HepG2 (cell line): Measurements from ENCODE around the gene CNP. TPM values are rescaled to one million over a fixed set of nuclear protein-coding genes. Genes with fewer than 3 reads are reported as not detected.
A peak's percentile ranks its signal among the peaks of the same experiment; 100 is the strongest.

Experiments
- ERF ChIP-seq: IDR thresholded peaks from 2 replicates; pipeline ENCODE4 v1.6.1; 2018; ENCODE audit warnings: missing biosample characterization, missing genetic modification reagents
- EZH2 ChIP-seq: conservative IDR thresholded peaks from 2 replicates; pipeline ENCODE4 v1.6.1; 2012; ENCODE audit warnings: mild to moderate bottlenecking, low read depth, low read length, moderate library complexity
- GTF3A ChIP-seq: sonication (generic); formaldehyde crosslinking; conservative IDR thresholded peaks from 2 replicates; pipeline ENCODE4 v1.4.0; 2020; ENCODE audit warnings: mild to moderate bottlenecking, missing genetic modification reagents
- HDAC1 ChIP-seq: sonication (generic); formaldehyde crosslinking; IDR thresholded peaks from 2 replicates; pipeline ENCODE4 v1.5.1; 2020; ENCODE audit warnings: mild to moderate bottlenecking, missing genetic modification reagents
- JDP2 ChIP-seq: sonication (generic); formaldehyde crosslinking; IDR thresholded peaks from 2 replicates; pipeline ENCODE4 v1.8.1; 2022; ENCODE audit warnings: missing genetic modification reagents, borderline replicate concordance
- LCORL ChIP-seq, 2 experiments: fragments of 450-650 bp in 1 of 2; sonication (generic) in 1 of 2; formaldehyde crosslinking in 1 of 2; IDR thresholded peaks; 2 replicates each; pipeline versions ENCODE4 v1.5.0 to v1.6.1; 2017 to 2020; ENCODE audit warnings: antibody characterized with exemption in 1 of 2, missing genetic modification reagents in 1 of 2
- MAFG ChIP-seq: sonication (generic); formaldehyde crosslinking; IDR thresholded peaks from 2 replicates; pipeline ENCODE4 v1.5.1; 2020; ENCODE audit warnings: mild to moderate bottlenecking, missing genetic modification reagents
- MBD4 ChIP-seq: IDR thresholded peaks from 2 replicates; pipeline ENCODE4 v1.6.1; 2012; ENCODE audit warnings: low read length, inconsistent platforms, borderline replicate concordance
- MEF2D ChIP-seq: sonication (generic); formaldehyde crosslinking; IDR thresholded peaks from 2 replicates; pipeline ENCODE4 v1.5.1; 2020; ENCODE audit warnings: mild to moderate bottlenecking, missing genetic modification reagents
- POLR2A ChIP-seq, 2 experiments: IDR thresholded peaks; 2 replicates each; pipeline ENCODE4 v1.6.1; 2011; ENCODE audit warnings: low read depth in 2 of 2, low read length in 2 of 2, mild to moderate bottlenecking in 1 of 2, moderate library complexity in 1 of 2; ENCODE audit not compliant: insufficient read depth in 1 of 2
- POLR2G ChIP-seq: fragments of 200-400 bp; formaldehyde crosslinking; IDR thresholded peaks from 2 replicates; pipeline ENCODE4 v1.6.1; 2018; ENCODE audit warnings: mild to moderate bottlenecking, low read depth, low read length, moderate library complexity
- SMAD9 ChIP-seq: sonication (generic); formaldehyde crosslinking; IDR thresholded peaks from 2 replicates; pipeline ENCODE4 v1.5.1; 2020; ENCODE audit warnings: mild to moderate bottlenecking, missing genetic modification reagents
- SNAPC2 ChIP-seq: sonication (generic); formaldehyde crosslinking; IDR thresholded peaks from 2 replicates; pipeline ENCODE4 v1.8.1; 2022; ENCODE audit warnings: mild to moderate bottlenecking, missing genetic modification reagents
- SRF ChIP-seq: IDR thresholded peaks from 2 replicates; pipeline ENCODE4 v1.6.1; 2011; ENCODE audit warnings: mild to moderate bottlenecking, low read depth, low read length, moderate library complexity
- XBP1 ChIP-seq: sonication (generic); formaldehyde crosslinking; IDR thresholded peaks from 2 replicates; pipeline ENCODE4 v1.5.0; 2020; ENCODE audit warnings: missing genetic modification reagents
- ZBTB7A ChIP-seq: sonication (generic); formaldehyde crosslinking; IDR thresholded peaks from 2 replicates; pipeline ENCODE4 v1.8.0; 2022; ENCODE audit warnings: mild to moderate bottlenecking, missing genetic modification reagents
- ZFP82 ChIP-seq: sonication (generic); formaldehyde crosslinking; IDR thresholded peaks from 2 replicates; pipeline ENCODE4 v1.5.1; 2020; ENCODE audit warnings: mild to moderate bottlenecking, missing genetic modification reagents, borderline replicate concordance
- ZNF10 ChIP-seq: sonication (generic); formaldehyde crosslinking; IDR thresholded peaks from 2 replicates; pipeline ENCODE4 v1.4.0; 2020; ENCODE audit warnings: mild to moderate bottlenecking, low read depth, missing genetic modification reagents, borderline replicate concordance
- ZNF749 ChIP-seq: sonication (generic); formaldehyde crosslinking; IDR thresholded peaks from 2 replicates; pipeline ENCODE4 v1.8.0; 2022; ENCODE audit warnings: mild to moderate bottlenecking, missing genetic modification reagents, moderate library complexity, borderline replicate concordance
- polyA plus RNA-seq, 8 experiments: library from polyadenylated mRNA; depleted of rRNA in 3 of 8; stranded (reverse) in 7 of 8; unstranded in 1 of 8; fragments of >200 nt; fragmentation: Illumina TruSeq in 4 of 8; extraction: Trizol in 4 of 8; gene quantifications; 2 replicates each; pipeline versions ENCODE4 v1.2.1 to v1.2.3, GENCODE V29; 2011 to 2016; ENCODE audit warnings: low read depth in 4 of 8, missing spikeins in 1 of 8, mixed read lengths in 1 of 8; ENCODE audit not compliant: insufficient read depth in 1 of 8
- total RNA-seq, 5 experiments: library from RNA; depleted of rRNA; stranded (reverse); fragments of >200 nt; fragmentation: Illumina TruSeq; extraction: Trizol; gene quantifications; 2 replicates each; pipeline ENCODE4 v1.2.3, GENCODE V29; 2016; ENCODE audit warnings: low read depth in 1 of 5
- TF ChIP-seq, protein P1 (sequence below): sonication (generic); formaldehyde crosslinking; IDR thresholded peaks from 2 replicates; pipeline ENCODE4 v1.4.0; 2020; ENCODE audit warnings: mild to moderate bottlenecking, missing genetic modification reagents, borderline replicate concordance
- TF ChIP-seq, protein P2 (sequence below): sonication (generic); formaldehyde crosslinking; IDR thresholded peaks from 2 replicates; pipeline ENCODE4 v1.4.0; 2020; ENCODE audit warnings: mild to moderate bottlenecking, missing genetic modification reagents, borderline replicate concordance
- TF ChIP-seq, protein P3 (sequence below): sonication (generic); formaldehyde crosslinking; IDR thresholded peaks from 2 replicates; pipeline ENCODE4 v1.5.0; 2020; ENCODE audit warnings: missing genetic modification reagents, mild to moderate bottlenecking, borderline replicate concordance

Gene CNP
- total and polyA plus RNA-seq, 2 of the 13 experiments (the other 11 are each of a cell fraction or from before 2014, with no cell fraction given), result 97.2 to 161 TPM

DNA sequence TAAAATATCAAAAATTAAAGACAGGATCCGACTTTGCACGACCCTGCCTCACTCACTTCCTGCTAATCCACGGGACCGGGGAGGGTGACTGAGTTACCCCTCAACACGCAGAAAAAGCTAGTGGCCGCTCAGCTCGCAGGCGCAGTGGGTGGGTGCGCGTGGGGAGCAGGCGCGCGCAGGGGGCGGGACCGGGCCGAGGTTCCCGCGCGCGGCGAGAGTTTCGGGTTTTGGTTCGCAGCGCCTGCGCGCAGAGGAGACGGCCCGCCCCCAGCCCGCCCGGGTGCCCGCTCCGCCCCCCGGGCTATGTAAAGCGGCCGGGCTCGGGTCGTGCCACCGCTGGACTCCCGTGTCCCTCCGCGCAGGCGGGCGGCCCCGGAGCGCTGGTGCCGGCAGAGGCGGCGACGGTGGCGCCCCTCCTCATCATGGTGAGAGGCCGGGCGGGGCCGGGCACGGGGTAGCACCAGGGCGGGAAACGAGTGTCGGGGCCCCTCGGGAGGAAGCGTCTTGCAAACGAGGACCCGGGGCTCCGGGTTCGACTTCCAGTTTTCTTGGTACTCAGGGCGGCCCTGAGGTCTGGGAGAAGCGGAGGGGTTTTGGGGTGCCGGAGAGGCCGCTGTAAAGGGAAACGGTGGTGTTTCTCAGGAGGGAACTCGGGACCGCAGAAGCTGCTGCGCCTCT lies at the start of gene CNP (continued):
- TF ChIP-seq ZBTB7A (CRISPR knock-in tag) (peak; percentile 81; the same call in 1 of the 2 replicates), ZNF749 (CRISPR knock-in tag) (0 out of 2 replicates have a peak, but pooled peaks have one; percentile 92), EZH2 (no peak), SNAPC2 (CRISPR knock-in tag) (no peak; the same call in none of the 2 replicates), POLR2G (peak; percentile 91), ERF (CRISPR knock-in tag) (peak; percentile 78), ZFP82 (CRISPR knock-in tag) (no peak; the same call in 1 of the 2 replicates), SRF (no peak), LCORL (IDR thresholded peaks at IDR 0.05) (no peak), LCORL (CRISPR knock-in tag; IDR thresholded peaks at IDR 0.05) (no peak), SMAD9 (CRISPR knock-in tag) (0 out of 2 replicates have a peak, but pooled peaks have one; percentile 78), MEF2D (no peak), HDAC1 (CRISPR knock-in tag) (peak; percentile 77), MBD4 (no peak), JDP2 (CRISPR knock-in tag) (0 out of 2 replicates have a peak, but pooled peaks have one; percentile 21), ZNF10 (CRISPR knock-in tag) (no peak), GTF3A (CRISPR knock-in tag) (0 out of 2 replicates have a peak, but pooled peaks have one; percentile 33), XBP1 (CRISPR knock-in tag) (no peak), MAFG (CRISPR knock-in tag) (no peak), POLR2A (IDR thresholded peaks at IDR 0.05; ENCODE audit: insufficient read depth in 1 of 2, low read depth in 2 of 2, low read length in 2 of 2) (peak; percentile 59 to 95; a peak in 3 of 4 replicates)
- TF ChIP-seq, protein P1, sequence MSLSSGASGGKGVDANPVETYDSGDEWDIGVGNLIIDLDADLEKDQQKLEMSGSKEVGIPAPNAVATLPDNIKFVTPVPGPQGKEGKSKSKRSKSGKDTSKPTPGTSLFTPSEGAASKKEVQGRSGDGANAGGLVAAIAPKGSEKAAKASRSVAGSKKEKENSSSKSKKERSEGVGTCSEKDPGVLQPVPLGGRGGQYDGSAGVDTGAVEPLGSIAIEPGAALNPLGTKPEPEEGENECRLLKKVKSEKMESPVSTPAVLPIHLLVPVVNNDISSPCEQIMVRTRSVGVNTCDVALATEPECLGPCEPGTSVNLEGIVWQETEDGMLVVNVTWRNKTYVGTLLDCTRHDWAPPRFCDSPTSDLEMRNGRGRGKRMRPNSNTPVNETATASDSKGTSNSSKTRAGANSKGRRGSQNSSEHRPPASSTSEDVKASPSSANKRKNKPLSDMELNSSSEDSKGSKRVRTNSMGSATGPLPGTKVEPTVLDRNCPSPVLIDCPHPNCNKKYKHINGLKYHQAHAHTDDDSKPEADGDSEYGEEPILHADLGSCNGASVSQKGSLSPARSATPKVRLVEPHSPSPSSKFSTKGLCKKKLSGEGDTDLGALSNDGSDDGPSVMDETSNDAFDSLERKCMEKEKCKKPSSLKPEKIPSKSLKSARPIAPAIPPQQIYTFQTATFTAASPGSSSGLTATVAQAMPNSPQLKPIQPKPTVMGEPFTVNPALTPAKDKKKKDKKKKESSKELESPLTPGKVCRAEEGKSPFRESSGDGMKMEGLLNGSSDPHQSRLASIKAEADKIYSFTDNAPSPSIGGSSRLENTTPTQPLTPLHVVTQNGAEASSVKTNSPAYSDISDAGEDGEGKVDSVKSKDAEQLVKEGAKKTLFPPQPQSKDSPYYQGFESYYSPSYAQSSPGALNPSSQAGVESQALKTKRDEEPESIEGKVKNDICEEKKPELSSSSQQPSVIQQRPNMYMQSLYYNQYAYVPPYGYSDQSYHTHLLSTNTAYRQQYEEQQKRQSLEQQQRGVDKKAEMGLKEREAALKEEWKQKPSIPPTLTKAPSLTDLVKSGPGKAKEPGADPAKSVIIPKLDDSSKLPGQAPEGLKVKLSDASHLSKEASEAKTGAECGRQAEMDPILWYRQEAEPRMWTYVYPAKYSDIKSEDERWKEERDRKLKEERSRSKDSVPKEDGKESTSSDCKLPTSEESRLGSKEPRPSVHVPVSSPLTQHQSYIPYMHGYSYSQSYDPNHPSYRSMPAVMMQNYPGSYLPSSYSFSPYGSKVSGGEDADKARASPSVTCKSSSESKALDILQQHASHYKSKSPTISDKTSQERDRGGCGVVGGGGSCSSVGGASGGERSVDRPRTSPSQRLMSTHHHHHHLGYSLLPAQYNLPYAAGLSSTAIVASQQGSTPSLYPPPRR (CRISPR knock-in tag), result no peak
- TF ChIP-seq, protein P2, sequence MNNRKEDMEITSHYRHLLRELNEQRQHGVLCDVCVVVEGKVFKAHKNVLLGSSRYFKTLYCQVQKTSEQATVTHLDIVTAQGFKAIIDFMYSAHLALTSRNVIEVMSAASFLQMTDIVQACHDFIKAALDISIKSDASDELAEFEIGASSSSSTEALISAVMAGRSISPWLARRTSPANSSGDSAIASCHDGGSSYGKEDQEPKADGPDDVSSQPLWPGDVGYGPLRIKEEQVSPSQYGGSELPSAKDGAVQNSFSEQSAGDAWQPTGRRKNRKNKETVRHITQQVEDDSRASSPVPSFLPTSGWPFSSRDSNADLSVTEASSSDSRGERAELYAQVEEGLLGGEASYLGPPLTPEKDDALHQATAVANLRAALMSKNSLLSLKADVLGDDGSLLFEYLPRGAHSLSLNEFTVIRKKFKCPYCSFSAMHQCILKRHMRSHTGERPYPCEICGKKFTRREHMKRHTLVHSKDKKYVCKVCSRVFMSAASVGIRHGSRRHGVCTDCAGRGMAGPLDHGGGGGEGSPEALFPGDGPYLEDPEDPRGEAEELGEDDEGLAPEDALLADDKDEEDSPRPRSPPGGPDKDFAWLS (CRISPR knock-in tag), result no peak
- TF ChIP-seq, protein P3, sequence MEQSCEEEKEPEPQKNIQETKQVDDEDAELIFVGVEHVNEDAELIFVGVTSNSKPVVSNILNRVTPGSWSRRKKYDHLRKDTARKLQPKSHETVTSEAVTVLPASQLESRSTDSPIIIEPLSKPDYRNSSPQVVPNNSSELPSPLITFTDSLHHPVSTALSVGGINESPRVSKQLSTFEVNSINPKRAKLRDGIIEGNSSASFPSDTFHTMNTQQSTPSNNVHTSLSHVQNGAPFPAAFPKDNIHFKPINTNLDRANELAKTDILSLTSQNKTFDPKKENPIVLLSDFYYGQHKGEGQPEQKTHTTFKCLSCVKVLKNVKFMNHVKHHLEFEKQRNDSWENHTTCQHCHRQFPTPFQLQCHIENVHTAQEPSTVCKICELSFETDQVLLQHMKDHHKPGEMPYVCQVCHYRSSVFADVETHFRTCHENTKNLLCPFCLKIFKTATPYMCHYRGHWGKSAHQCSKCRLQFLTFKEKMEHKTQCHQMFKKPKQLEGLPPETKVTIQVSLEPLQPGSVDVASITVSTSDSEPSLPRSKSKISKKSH, result peak; percentile 69; the same call in 1 of the 2 replicates
